ENCODE results near the gene TENM4.

DNA sequence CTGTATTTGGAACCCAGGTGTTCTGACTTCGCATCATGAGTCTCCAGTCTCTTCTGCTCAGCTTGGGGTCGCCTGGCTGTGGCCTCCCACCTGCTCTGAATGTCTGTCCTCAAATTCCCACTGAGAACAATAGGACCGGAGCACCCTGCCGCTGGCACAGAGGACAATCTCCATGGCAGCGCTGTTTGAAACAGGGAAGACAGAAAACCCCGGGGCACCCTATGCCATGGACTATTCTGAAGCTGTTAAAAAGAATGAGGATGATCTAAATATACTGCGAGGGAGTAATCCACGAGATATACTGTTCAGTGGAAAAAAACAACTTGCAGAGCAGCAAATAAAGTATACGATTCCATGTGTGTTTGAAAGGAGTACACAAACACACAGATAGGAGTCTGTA lies 450.6 kb downstream of the TENM4 start:
- TF ChIP-seq, protein P1, sequence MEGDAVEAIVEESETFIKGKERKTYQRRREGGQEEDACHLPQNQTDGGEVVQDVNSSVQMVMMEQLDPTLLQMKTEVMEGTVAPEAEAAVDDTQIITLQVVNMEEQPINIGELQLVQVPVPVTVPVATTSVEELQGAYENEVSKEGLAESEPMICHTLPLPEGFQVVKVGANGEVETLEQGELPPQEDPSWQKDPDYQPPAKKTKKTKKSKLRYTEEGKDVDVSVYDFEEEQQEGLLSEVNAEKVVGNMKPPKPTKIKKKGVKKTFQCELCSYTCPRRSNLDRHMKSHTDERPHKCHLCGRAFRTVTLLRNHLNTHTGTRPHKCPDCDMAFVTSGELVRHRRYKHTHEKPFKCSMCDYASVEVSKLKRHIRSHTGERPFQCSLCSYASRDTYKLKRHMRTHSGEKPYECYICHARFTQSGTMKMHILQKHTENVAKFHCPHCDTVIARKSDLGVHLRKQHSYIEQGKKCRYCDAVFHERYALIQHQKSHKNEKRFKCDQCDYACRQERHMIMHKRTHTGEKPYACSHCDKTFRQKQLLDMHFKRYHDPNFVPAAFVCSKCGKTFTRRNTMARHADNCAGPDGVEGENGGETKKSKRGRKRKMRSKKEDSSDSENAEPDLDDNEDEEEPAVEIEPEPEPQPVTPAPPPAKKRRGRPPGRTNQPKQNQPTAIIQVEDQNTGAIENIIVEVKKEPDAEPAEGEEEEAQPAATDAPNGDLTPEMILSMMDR (IDR thresholded peaks at IDR 0.05): no peak
- TF ChIP-seq EZH2 (IDR thresholded peaks at IDR 0.05): no peak
- TF ChIP-seq EZH2phosphoT487 (IDR thresholded peaks at IDR 0.05): no peak

Data from neural progenitor cell (in vitro differentiated cells).